ENCODE results near the gene CAMSAP1.

CAMSAP1 gene

DNA sequence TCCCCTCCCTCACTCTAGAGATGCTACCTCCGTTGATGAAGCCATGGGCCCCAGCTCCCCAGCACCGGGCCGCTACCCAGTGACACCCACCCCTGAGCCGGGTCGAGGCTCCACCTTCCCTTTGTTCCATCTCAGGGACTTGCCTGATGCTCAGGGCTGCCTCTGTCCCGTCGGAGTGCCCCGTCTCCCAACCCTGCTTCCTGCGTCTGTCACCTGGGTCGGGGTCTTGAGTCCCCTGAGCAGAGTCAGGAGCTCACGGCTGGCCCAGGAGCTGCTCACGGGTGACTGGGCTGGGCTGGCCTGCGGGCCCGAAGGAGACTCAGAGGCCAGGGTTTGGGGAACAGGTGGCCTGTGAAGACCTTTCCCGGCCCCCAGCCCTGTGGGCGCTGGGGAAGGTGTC is 120.0 kb downstream of the CAMSAP1 start:
- Histone ChIP-seq H3K9ac (ENCODE audit: insufficient read length, low read depth) (peak overlapping the region; percentile 32), H3K4me3 (ENCODE audit: insufficient read length, low read depth) (no peak overlapping the region), H3K36me3 (ENCODE audit: insufficient read depth, insufficient read length, low read length) (no peaks in the 10 kb centered on the region), H3K9me3 (ENCODE audit: insufficient read depth, low read length) (no peaks in the 10 kb centered on the region), H3K27me3 (ENCODE audit: insufficient read depth, insufficient read length) (no peaks in the 10 kb centered on the region), H3K4me1 (ENCODE audit: insufficient read depth, insufficient read length) (peaks cover 11% of the 10 kb centered on the region)
- no peak for DNase-seq (ENCODE audit: low read depth, low spot score)
- TF ChIP-seq SUZ12 (IDR thresholded peaks at IDR 0.05; ENCODE audit: extremely low read depth, insufficient read depth, insufficient read length), result no peak
- no peak for TF ChIP-seq ZNF274 (IDR thresholded peaks at IDR 0.05; ENCODE audit: low read depth, low read length)
- no peak for TF ChIP-seq YY1 (IDR thresholded peaks at IDR 0.05; ENCODE audit: insufficient read depth, insufficient read length)

DNA sequence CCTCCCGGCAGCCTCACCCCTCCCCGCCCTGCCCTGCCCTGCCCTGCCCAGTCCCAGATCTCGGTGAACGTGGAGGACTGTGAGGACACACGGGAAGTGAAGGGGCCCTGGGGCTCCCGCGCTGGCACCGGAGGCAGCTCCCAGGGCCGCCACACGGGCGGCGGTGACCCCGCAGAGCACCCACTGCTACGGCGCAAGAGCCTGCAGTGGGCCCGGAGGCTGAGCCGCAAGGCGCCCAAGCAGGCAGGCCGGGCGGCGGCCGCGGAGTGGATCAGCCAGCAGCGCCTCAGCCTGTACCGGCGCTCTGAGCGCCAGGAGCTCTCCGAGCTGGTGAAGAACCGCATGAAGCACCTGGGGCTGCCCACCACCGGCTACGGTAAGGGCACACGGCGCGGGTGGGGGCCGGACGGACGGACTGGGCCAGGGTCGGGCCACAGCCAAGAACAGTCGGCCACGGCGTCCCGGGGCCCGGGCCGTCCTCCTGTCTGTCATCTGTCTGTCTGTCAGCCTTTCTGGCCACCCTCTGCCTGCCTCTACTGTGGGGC is 121.1 kb downstream of the CAMSAP1 start:
- Histone ChIP-seq H3K27me3 (ENCODE audit: insufficient read depth, insufficient read length) (no peaks in the 10 kb centered on the region), H3K4me3 (ENCODE audit: insufficient read length, low read depth) (no peak overlapping the region), H3K36me3 (ENCODE audit: insufficient read depth, insufficient read length, low read length) (no peaks in the 10 kb centered on the region), H3K4me1 (ENCODE audit: insufficient read depth, insufficient read length) (peaks cover 11% of the 10 kb centered on the region), H3K9me3 (ENCODE audit: insufficient read depth, low read length) (no peaks in the 10 kb centered on the region), H3K9ac (ENCODE audit: insufficient read length, low read depth) (no peak overlapping the region)
- DNase-seq (ENCODE audit: low read depth, low spot score), result no peak
- no peak for TF ChIP-seq SUZ12 (IDR thresholded peaks at IDR 0.05; ENCODE audit: extremely low read depth, insufficient read depth, insufficient read length)
- TF ChIP-seq YY1 (IDR thresholded peaks at IDR 0.05; ENCODE audit: insufficient read depth, insufficient read length), result no peak
- no peak for TF ChIP-seq ZNF274 (IDR thresholded peaks at IDR 0.05; ENCODE audit: low read depth, low read length)

DNA sequence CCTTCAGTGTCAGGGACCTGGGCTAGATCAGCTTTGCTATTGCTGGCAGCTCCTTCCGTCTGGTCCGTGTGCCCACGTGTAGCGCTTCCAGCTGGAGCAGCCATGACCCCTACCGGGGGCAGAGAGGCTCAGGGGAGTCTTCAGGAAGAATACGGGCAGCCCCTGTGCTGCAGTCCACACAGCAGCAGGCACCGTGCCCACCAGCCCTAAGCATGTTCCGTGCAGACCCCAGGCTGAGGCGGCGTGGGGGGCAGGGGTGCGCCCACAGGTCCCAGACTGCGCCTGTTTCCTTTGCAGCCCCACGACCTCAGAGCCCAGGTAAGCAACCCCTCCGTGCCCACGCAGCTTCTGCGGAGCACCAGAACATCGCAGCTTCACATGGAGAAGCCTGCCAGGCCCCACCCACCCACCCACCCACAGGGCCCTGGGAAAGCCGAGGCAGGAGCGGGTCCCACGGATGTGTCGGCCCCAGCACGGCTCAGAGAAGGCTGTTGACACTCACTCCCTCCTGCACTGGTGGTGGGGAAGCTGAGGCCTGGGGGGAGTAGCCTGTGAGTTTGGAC is 122.3 kb downstream of the CAMSAP1 start:
- Histone ChIP-seq H3K4me1 (ENCODE audit: insufficient read depth, insufficient read length) (peaks cover 11% of the 10 kb centered on the region), H3K36me3 (ENCODE audit: insufficient read depth, insufficient read length, low read length) (no peaks in the 10 kb centered on the region), H3K9me3 (ENCODE audit: insufficient read depth, low read length) (no peaks in the 10 kb centered on the region), H3K9ac (ENCODE audit: insufficient read length, low read depth) (no peak overlapping the region), H3K4me3 (ENCODE audit: insufficient read length, low read depth) (no peak overlapping the region), H3K27me3 (ENCODE audit: insufficient read depth, insufficient read length) (no peaks in the 10 kb centered on the region)
- DNase-seq (ENCODE audit: low read depth, low spot score), result no peak
- TF ChIP-seq ZNF274 (IDR thresholded peaks at IDR 0.05; ENCODE audit: low read depth, low read length) (no peak), SUZ12 (IDR thresholded peaks at IDR 0.05; ENCODE audit: extremely low read depth, insufficient read depth, insufficient read length) (no peak), YY1 (IDR thresholded peaks at IDR 0.05; ENCODE audit: insufficient read depth, insufficient read length) (no peak)

DNA sequence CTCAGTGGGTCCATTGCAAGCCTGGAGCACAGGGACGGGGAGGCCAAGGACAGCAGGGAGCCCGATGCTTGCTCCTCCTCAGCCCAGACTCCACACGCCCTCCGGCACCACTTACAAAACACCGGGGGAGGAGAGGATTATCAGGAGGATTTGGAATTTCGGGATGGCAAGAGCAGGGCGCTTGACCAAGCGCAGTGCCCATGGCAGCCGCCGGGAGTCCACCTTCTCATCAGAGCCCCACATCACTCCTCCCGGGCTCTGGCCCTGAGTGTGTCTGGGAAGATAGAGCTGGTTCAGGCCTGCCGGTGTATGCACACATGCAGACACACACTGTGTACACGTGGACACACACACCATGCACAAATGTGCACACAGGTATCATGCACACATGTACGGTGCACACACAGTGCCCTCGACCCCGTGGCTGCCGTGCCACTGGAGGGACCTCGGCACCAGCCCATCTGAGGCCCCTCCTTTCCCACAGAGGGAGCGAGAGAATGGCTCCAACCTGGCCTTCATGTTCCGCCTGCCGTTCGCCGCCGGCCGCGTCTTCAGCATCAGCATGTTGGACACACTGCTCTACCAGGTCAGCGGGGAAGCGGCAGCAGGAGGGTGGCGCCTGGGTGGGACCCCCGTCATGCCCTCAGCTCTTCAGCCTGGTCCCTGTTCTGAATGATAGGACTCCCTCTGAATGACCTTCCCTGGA is 123.7 kb downstream of the CAMSAP1 start:
- DNase-seq (ENCODE audit: low read depth, low spot score), result no peak
- no peak for TF ChIP-seq YY1 (IDR thresholded peaks at IDR 0.05; ENCODE audit: insufficient read depth, insufficient read length)
- no peak for TF ChIP-seq ZNF274 (IDR thresholded peaks at IDR 0.05; ENCODE audit: low read depth, low read length)
- no peak for TF ChIP-seq SUZ12 (IDR thresholded peaks at IDR 0.05; ENCODE audit: extremely low read depth, insufficient read depth, insufficient read length)
- H3K36me3 ChIP-seq (ENCODE audit: insufficient read depth, insufficient read length, low read length), result no peaks in the 10 kb centered on the region
- no peaks in the 10 kb centered on the region for H3K27me3 ChIP-seq (ENCODE audit: insufficient read depth, insufficient read length)
- H3K4me3 ChIP-seq (ENCODE audit: insufficient read length, low read depth), result no peak overlapping the region
- no peak overlapping the region for H3K9ac ChIP-seq (ENCODE audit: insufficient read length, low read depth)
- H3K4me1 ChIP-seq (ENCODE audit: insufficient read depth, insufficient read length), result peaks cover 11% of the 10 kb centered on the region
- no peaks in the 10 kb centered on the region for H3K9me3 ChIP-seq (ENCODE audit: insufficient read depth, low read length)

DNA sequence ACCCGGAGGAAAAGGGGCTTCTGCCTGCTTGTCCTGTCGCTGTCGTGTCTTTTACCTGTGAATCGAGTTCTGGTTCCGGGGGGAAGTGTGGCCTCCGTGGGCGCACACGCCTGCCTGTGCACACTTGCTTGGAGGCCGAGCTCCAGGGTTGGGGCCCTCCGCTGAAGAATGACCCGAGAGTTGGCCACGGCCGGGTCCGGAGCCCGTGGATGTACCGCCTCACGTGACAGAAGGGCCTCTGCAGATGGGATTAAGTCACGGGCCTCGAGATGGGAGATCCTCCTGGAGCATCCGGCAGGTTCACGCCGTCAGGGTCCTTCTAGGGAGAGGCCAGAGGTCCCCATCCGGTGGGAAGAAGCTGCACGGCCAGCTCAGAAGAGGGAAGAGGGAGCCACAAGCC is 124.4 kb downstream of the CAMSAP1 start:
- Histone ChIP-seq H3K4me1 (ENCODE audit: insufficient read depth, insufficient read length) (peaks cover 11% of the 10 kb centered on the region), H3K9me3 (ENCODE audit: insufficient read depth, low read length) (no peaks in the 10 kb centered on the region), H3K9ac (ENCODE audit: insufficient read length, low read depth) (no peak overlapping the region), H3K36me3 (ENCODE audit: insufficient read depth, insufficient read length, low read length) (no peaks in the 10 kb centered on the region), H3K27me3 (ENCODE audit: insufficient read depth, insufficient read length) (no peaks in the 10 kb centered on the region), H3K4me3 (ENCODE audit: insufficient read length, low read depth) (no peak overlapping the region)
- TF ChIP-seq ZNF274 (IDR thresholded peaks at IDR 0.05; ENCODE audit: low read depth, low read length) (no peak), SUZ12 (IDR thresholded peaks at IDR 0.05; ENCODE audit: extremely low read depth, insufficient read depth, insufficient read length) (no peak), YY1 (IDR thresholded peaks at IDR 0.05; ENCODE audit: insufficient read depth, insufficient read length) (no peak)
- DNase-seq (ENCODE audit: low read depth, low spot score), result no peak

DNA sequence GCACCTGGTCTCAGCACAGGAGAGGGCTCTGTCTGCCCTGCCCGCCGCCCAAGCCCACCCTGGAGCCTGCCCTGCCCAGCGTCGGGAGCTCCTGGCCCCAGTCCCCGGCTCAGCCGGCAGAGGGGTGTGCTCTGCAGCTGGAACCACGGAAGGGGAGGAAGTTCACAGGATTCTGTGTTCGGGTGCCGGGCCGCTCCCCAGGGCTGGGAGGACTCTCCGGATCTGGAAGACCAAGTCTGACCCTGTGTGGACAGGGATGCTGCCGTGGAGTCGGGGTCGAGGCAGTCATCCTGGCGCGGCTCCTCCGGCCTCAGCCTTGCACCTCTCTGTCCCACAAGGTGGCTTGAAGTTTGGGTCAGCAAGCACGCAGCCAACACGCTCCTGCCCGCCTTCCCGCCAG is 126.7 kb downstream of the CAMSAP1 start:
- Histone ChIP-seq H3K9ac (ENCODE audit: insufficient read length, low read depth) (no peak overlapping the region), H3K9me3 (ENCODE audit: insufficient read depth, low read length) (no peaks in the 10 kb centered on the region), H3K4me1 (ENCODE audit: insufficient read depth, insufficient read length) (peaks cover 8% of the 10 kb centered on the region), H3K36me3 (ENCODE audit: insufficient read depth, insufficient read length, low read length) (no peaks in the 10 kb centered on the region), H3K4me3 (ENCODE audit: insufficient read length, low read depth) (no peak overlapping the region), H3K27me3 (ENCODE audit: insufficient read depth, insufficient read length) (no peaks in the 10 kb centered on the region)
- DNase-seq (ENCODE audit: low read depth, low spot score), result no peak
- TF ChIP-seq ZNF274 (IDR thresholded peaks at IDR 0.05; ENCODE audit: low read depth, low read length), result no peak
- TF ChIP-seq YY1 (IDR thresholded peaks at IDR 0.05; ENCODE audit: insufficient read depth, insufficient read length), result no peak
- no peak for TF ChIP-seq SUZ12 (IDR thresholded peaks at IDR 0.05; ENCODE audit: extremely low read depth, insufficient read depth, insufficient read length)

DNA sequence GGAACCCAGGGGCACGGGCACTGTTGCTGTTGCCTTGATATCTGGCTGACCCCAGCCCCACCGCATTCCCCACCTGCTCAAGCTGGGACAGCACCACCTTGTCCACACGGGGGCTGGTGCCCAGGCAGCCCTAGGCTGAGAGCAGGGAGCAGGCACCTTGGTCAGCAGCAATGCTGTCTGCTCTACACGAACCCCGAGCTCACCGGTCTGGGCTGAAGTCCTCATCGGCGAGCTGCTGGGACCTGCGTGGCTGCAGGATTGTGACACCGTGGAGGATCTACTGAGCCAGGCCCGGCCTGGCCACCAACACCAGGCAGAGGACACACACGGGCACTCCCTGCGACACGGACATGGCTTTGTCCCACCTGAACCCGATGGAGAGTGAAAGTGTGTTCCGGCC is 127.3 kb downstream of the CAMSAP1 start:
- TF ChIP-seq ZNF274 (IDR thresholded peaks at IDR 0.05; ENCODE audit: low read depth, low read length), result no peak
- TF ChIP-seq SUZ12 (IDR thresholded peaks at IDR 0.05; ENCODE audit: extremely low read depth, insufficient read depth, insufficient read length), result no peak
- no peak for TF ChIP-seq YY1 (IDR thresholded peaks at IDR 0.05; ENCODE audit: insufficient read depth, insufficient read length)
- Histone ChIP-seq H3K4me1 (ENCODE audit: insufficient read depth, insufficient read length) (peaks cover 8% of the 10 kb centered on the region), H3K9me3 (ENCODE audit: insufficient read depth, low read length) (no peaks in the 10 kb centered on the region), H3K9ac (ENCODE audit: insufficient read length, low read depth) (no peak overlapping the region), H3K27me3 (ENCODE audit: insufficient read depth, insufficient read length) (no peaks in the 10 kb centered on the region), H3K36me3 (ENCODE audit: insufficient read depth, insufficient read length, low read length) (no peaks in the 10 kb centered on the region), H3K4me3 (ENCODE audit: insufficient read length, low read depth) (no peak overlapping the region)
- no peak for DNase-seq (ENCODE audit: low read depth, low spot score)
